ENCODE results near the gene BEX1. TPM values are rescaled to one million over a fixed set of nuclear protein-coding genes. Genes with fewer than 3 reads are reported as not detected.

BEX1 gene
- total RNA-seq, 1 experiment from 2014 or later: 104 TPM

GRCh38 chrX:103061486-103061885 is 2.5 kb downstream of the BEX1 start:
- Histone ChIP-seq H3K27ac (ENCODE audit: low read depth, low read length, poor library complexity, severe bottlenecking) (no peak overlapping the region), H3K4me3 (ENCODE audit: low read depth, low read length, poor library complexity, severe bottlenecking) (no peak overlapping the region), H3K27me3 (replicated peaks; ENCODE audit: insufficient read depth, low read depth, low read length, poor library complexity) (no peaks in the 10 kb centered on the region), H3K9me3 (ENCODE audit: low read depth, low read length, poor library complexity, severe bottlenecking) (no peaks in the 10 kb centered on the region), H3K4me1 (ENCODE audit: insufficient read depth, low read length, poor library complexity, severe bottlenecking) (no peaks in the 10 kb centered on the region), H3K36me3 (ENCODE audit: insufficient read depth, low read length, poor library complexity, severe bottlenecking) (no peaks in the 10 kb centered on the region)
- no TSS peak for BruUV-seq (replicated peaks)
- ChIA-PET CTCF (no interaction called here), POLR2A (ENCODE audit: low non-redundant PET) (no interaction called here)
- intact Hi-C loops (cut with micrococcal nuclease; ENCODE audit: unreplicated experiment): loop anchor here (5.0 kb wide), 1 partner anchor 96 kb away; no protein-coding TSS in a partner anchor
- DNase-seq (ENCODE audit: low spot score): no peak
- no peak for TF ChIP-seq CTCF (conservative IDR thresholded peaks at IDR 0.05; ENCODE audit: low read depth, low read length)
- TF ChIP-seq EZH2 (IDR thresholded peaks at IDR 0.05; ENCODE audit: borderline replicate concordance, low read depth, low read length, poor library complexity, severe bottlenecking): no peak

- H3K9me3 ChIP-seq (ENCODE audit: low read depth, low read length, poor library complexity, severe bottlenecking): no peaks in the 10 kb centered on the region
- no peaks in the 10 kb centered on the region for H3K4me1 ChIP-seq (ENCODE audit: insufficient read depth, low read length, poor library complexity, severe bottlenecking)
- H3K27ac ChIP-seq (ENCODE audit: low read depth, low read length, poor library complexity, severe bottlenecking): no peak overlapping the region
- no peak for DNase-seq (ENCODE audit: low spot score)
- no peak overlapping the region for H3K4me3 ChIP-seq (ENCODE audit: low read depth, low read length, poor library complexity, severe bottlenecking)
- peaks cover 5% of the 10 kb centered on the region for H3K27me3 ChIP-seq (replicated peaks; ENCODE audit: insufficient read depth, low read depth, low read length, poor library complexity)
- intact Hi-C loops (cut with micrococcal nuclease; ENCODE audit: unreplicated experiment): no loop called here
- CTCF ChIA-PET: no interaction called here
- no peak for TF ChIP-seq EZH2 (IDR thresholded peaks at IDR 0.05; ENCODE audit: borderline replicate concordance, low read depth, low read length, poor library complexity, severe bottlenecking)
- TF ChIP-seq CTCF (conservative IDR thresholded peaks at IDR 0.05; ENCODE audit: low read depth, low read length): no peak
- POLR2A ChIA-PET (ENCODE audit: low non-redundant PET): no interaction called here
- no peaks in the 10 kb centered on the region for H3K36me3 ChIP-seq (ENCODE audit: insufficient read depth, low read length, poor library complexity, severe bottlenecking)
- BruUV-seq (replicated peaks): no TSS peak
These were observed 7.1 kb downstream of the BEX1 start for GRCh38 chrX:103056902-103057301.

- no peak for TF ChIP-seq CTCF (conservative IDR thresholded peaks at IDR 0.05; ENCODE audit: low read depth, low read length)
- no peak for TF ChIP-seq EZH2 (IDR thresholded peaks at IDR 0.05; ENCODE audit: borderline replicate concordance, low read depth, low read length, poor library complexity, severe bottlenecking)
- no peak overlapping the region for H3K4me3 ChIP-seq (ENCODE audit: low read depth, low read length, poor library complexity, severe bottlenecking)
- BruUV-seq (replicated peaks): no TSS peak
- ChIA-PET CTCF (no interaction called here), POLR2A (ENCODE audit: low non-redundant PET) (no interaction called here)
- no peaks in the 10 kb centered on the region for H3K4me1 ChIP-seq (ENCODE audit: insufficient read depth, low read length, poor library complexity, severe bottlenecking)
- H3K9me3 ChIP-seq (ENCODE audit: low read depth, low read length, poor library complexity, severe bottlenecking): no peaks in the 10 kb centered on the region
- intact Hi-C loops (cut with micrococcal nuclease; ENCODE audit: unreplicated experiment): no loop called here
- no peaks in the 10 kb centered on the region for H3K36me3 ChIP-seq (ENCODE audit: insufficient read depth, low read length, poor library complexity, severe bottlenecking)
- no peak overlapping the region for H3K27ac ChIP-seq (ENCODE audit: low read depth, low read length, poor library complexity, severe bottlenecking)
- H3K27me3 ChIP-seq (replicated peaks; ENCODE audit: insufficient read depth, low read depth, low read length, poor library complexity): peaks cover 5% of the 10 kb centered on the region
- DNase-seq (ENCODE audit: low spot score): no peak
These were observed 11.3 kb downstream of the BEX1 start for GRCh38 chrX:103052625-103053024.

Data from A673 (cell line).